ENCODE results near the gene PIANP. TPM values are rescaled to one million over a fixed set of nuclear protein-coding genes. Genes with fewer than 3 reads are reported as not detected.
A peak's percentile ranks its signal among the peaks of the same experiment; 100 is the strongest.
"Not testable (repeated sequence)": the region's sequence is repeated elsewhere in the genome, so short reads cannot be mapped to it uniquely, and the experiment has no call there.

Gene PIANP, protein sequence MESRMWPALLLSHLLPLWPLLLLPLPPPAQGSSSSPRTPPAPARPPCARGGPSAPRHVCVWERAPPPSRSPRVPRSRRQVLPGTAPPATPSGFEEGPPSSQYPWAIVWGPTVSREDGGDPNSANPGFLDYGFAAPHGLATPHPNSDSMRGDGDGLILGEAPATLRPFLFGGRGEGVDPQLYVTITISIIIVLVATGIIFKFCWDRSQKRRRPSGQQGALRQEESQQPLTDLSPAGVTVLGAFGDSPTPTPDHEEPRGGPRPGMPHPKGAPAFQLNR
- total RNA-seq: 5.6 TPM

DNA sequence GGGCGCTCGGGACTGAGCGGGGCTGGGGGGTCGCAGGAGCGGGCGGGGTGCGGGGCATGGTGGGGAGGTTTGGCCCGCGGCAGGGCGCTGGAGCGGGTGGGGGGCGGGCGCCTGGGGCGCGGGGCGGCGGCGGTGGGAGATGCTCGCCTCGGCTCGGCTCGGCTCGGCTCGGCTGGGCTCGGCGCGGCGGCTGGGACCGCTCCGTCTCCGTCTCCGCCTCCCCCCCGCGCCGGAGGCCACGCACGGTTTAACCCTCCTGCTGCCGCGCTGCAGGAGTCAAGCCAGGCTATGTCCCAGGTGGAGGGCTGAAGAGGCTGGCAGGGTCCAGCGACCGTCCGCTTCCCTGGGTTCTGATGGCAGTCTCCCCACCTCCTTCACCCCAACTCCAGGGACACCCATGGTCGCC, at the start of gene PIANP:
Gene PIANP, minus strand, starts transcription at position 170 of the 406 bp plus-strand sequence. CDS start 2,754 bp downstream, outside the sequence.
- no peak for DNase-seq (ENCODE audit: extremely low spot score in 2 of 2)
- no peaks in the 10 kb centered on the region for H3K9me3 ChIP-seq
- H3K36me3 ChIP-seq: no peaks in the 10 kb centered on the region
- peaks cover 13% of the 10 kb centered on the region for H3K4me1 ChIP-seq
- intact Hi-C loops (cut with DNase I): no loop called here
- H3K4me3 ChIP-seq: peak within 1 kb of the TSS; percentile 50 to 70
- H3K27ac ChIP-seq: peak within 1 kb of the TSS; percentile 27
- TF ChIP-seq, protein P1, sequence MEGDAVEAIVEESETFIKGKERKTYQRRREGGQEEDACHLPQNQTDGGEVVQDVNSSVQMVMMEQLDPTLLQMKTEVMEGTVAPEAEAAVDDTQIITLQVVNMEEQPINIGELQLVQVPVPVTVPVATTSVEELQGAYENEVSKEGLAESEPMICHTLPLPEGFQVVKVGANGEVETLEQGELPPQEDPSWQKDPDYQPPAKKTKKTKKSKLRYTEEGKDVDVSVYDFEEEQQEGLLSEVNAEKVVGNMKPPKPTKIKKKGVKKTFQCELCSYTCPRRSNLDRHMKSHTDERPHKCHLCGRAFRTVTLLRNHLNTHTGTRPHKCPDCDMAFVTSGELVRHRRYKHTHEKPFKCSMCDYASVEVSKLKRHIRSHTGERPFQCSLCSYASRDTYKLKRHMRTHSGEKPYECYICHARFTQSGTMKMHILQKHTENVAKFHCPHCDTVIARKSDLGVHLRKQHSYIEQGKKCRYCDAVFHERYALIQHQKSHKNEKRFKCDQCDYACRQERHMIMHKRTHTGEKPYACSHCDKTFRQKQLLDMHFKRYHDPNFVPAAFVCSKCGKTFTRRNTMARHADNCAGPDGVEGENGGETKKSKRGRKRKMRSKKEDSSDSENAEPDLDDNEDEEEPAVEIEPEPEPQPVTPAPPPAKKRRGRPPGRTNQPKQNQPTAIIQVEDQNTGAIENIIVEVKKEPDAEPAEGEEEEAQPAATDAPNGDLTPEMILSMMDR (IDR thresholded peaks at IDR 0.05): no peak
- TF ChIP-seq POLR2AphosphoS5 (IDR thresholded peaks at IDR 0.05; ENCODE audit: insufficient read depth in 1 of 2, low read depth in 1 of 2) (peak in 1 of 2 donors; percentile 32), POLR2A (IDR thresholded peaks at IDR 0.05) (no peak)
- no peaks in the 10 kb centered on the region for H3K27me3 ChIP-seq

- intact Hi-C loops (cut with DNase I): no loop called here
- peaks cover 15% of the 10 kb centered on the region for H3K4me1 ChIP-seq
- H3K27ac ChIP-seq: no peak overlapping the region
- TF ChIP-seq POLR2A (IDR thresholded peaks at IDR 0.05) (no peak), POLR2AphosphoS5 (IDR thresholded peaks at IDR 0.05; ENCODE audit: insufficient read depth in 1 of 2, low read depth in 1 of 2) (no peak)
- TF ChIP-seq, protein P1 (IDR thresholded peaks at IDR 0.05): no peak
- no peaks in the 10 kb centered on the region for H3K9me3 ChIP-seq
- H3K4me3 ChIP-seq: no peak overlapping the region
- H3K36me3 ChIP-seq: peaks cover 0 to 49% of the 10 kb centered on the region in 2 donors
- no peaks in the 10 kb centered on the region for H3K27me3 ChIP-seq
- DNase-seq (ENCODE audit: extremely low spot score in 2 of 2): no peak
Measured at GRCh38 chr12:6748761-6749160, 48.1 kb upstream of the PIANP start.

- no peaks in the 10 kb centered on the region for H3K27me3 ChIP-seq
- H3K4me1 ChIP-seq: peaks cover 11% of the 10 kb centered on the region
- H3K36me3 ChIP-seq: peaks cover 0 to 49% of the 10 kb centered on the region in 2 donors
- DNase-seq (ENCODE audit: extremely low spot score in 2 of 2): no peak
- H3K9me3 ChIP-seq: no peaks in the 10 kb centered on the region
- TF ChIP-seq POLR2AphosphoS5 (IDR thresholded peaks at IDR 0.05; ENCODE audit: insufficient read depth in 1 of 2, low read depth in 1 of 2): no peak
- TF ChIP-seq POLR2A (IDR thresholded peaks at IDR 0.05): no peak
- TF ChIP-seq, protein P1 (IDR thresholded peaks at IDR 0.05): no peak
- H3K27ac ChIP-seq: no peak overlapping the region
- H3K4me3 ChIP-seq: no peak overlapping the region
- intact Hi-C loops (cut with DNase I): no loop called here
Measured at GRCh38 chr12:6747216-6747615, 46.6 kb upstream of the PIANP start.

DNA sequence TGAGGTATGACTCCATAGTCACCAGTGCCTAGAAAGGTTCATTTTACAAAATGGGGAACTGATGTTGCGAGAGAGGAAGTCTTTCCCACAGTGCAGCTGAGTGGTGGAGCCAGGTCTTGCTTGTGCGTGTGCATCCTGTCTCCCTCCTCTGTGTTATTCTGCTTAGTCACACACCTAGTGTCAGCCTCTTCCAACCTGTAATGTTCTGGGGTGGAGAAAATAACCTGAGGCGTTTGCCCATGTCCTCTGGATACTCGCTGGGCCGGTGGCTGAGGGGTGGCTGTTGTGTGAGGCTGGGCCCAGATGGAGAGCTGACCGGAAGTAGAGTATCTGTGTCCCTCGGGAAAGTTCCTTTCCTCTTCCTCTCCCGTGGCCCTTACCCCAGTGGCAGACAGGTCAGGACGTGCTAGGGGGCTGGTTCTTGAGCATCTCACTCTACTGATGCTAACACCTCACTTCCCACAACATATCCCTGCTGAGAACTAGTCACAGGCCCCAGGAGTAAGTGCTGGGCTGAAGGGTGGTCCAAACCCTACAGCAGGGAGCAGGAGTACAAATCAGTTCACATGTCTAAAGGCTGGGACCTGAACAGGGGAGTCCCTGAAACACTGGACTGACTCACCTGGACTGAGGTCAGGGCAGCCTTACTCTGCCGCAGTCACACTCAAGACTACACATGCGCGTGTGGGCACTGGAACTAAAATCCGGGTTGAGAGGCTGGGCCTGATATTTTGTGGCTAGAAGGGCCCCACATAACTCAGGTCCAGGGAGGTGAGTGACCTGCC, 45.3 kb upstream of the PIANP start:
- Histone ChIP-seq H3K9me3 (no peaks in the 10 kb centered on the region), H3K27ac (no peak overlapping the region), H3K36me3 (peaks cover 0 to 42% of the 10 kb centered on the region in 2 donors), H3K27me3 (no peaks in the 10 kb centered on the region), H3K4me3 (no peak overlapping the region), H3K4me1 (no peaks in the 10 kb centered on the region)
- DNase-seq (ENCODE audit: extremely low spot score in 2 of 2): no peak
- TF ChIP-seq POLR2A (IDR thresholded peaks at IDR 0.05) (no peak), POLR2AphosphoS5 (IDR thresholded peaks at IDR 0.05; ENCODE audit: insufficient read depth in 1 of 2, low read depth in 1 of 2) (no peak)
- TF ChIP-seq, protein P1 (IDR thresholded peaks at IDR 0.05): no peak
- intact Hi-C loops (cut with DNase I): no loop called here

DNA sequence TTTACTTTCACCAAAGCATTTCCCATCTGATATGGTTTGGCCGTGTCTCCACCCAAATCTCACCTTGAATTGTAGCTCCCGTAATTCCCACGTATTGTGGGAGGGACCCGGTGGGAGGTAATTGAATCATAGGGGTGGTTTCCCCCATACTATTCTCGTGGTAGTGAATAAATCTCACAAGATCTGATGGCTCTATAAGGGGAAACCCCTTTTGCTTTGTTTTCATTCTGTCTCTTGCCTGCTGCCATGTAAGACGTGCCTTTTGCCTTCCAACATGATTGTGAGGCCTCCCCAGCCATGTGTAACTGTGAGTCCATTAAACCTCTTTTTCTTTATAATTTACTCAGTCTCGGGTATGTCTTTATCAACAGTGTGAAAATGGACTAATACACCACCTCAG, 42.7 kb upstream of the PIANP start:
- H3K36me3 ChIP-seq: peaks cover 0 to 19% of the 10 kb centered on the region in 2 donors
- intact Hi-C loops (cut with DNase I); H3K27ac ChIP-seq: not testable (repeated sequence)

More for the DNA sequence above, 42.7 kb upstream of the PIANP start:
- not testable (repeated sequence) for H3K4me1 ChIP-seq; H3K27me3 ChIP-seq; H3K9me3 ChIP-seq; H3K4me3 ChIP-seq; DNase-seq (ENCODE audit: extremely low spot score in 2 of 2)

Data from vagina (tissue), 2 donors.